ENCODE measurements around the gene PLEKHG2.

DNA sequence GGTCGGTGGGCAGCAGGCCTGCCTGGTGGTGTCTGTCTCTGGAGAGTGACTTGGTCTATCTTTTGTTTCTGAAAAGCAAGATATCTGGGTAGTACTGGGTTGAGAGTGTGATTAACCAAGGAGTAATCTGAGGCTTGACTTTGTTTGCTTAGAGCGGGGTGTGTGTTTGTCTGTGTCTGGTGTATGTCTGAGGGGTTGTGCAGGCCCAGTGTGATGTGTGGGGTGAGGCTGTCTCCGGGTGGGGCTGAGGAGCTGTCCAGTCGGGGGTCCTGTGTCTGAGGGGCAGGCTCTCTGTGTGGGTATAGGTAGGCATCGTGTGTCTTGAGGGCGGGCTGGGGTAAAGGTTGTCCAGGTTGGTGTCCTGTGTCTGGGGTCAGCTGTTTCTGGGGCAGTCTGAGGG lies 57.1 kb downstream of the PLEKHG2 start:
- no peak for TF ChIP-seq CTCF (IDR thresholded peaks at IDR 0.05 in 2 of 3, conservative IDR thresholded peaks at IDR 0.05 in 1 of 3; ENCODE audit: borderline replicate concordance in 1 of 3, insufficient read depth in 1 of 3, low read depth in 2 of 3, low read length in 2 of 3)
- TF ChIP-seq POLR2A (IDR thresholded peaks at IDR 0.05; ENCODE audit: borderline replicate concordance, extremely low read depth, insufficient read depth, insufficient read length) = no peak
- TF ChIP-seq, protein P1, sequence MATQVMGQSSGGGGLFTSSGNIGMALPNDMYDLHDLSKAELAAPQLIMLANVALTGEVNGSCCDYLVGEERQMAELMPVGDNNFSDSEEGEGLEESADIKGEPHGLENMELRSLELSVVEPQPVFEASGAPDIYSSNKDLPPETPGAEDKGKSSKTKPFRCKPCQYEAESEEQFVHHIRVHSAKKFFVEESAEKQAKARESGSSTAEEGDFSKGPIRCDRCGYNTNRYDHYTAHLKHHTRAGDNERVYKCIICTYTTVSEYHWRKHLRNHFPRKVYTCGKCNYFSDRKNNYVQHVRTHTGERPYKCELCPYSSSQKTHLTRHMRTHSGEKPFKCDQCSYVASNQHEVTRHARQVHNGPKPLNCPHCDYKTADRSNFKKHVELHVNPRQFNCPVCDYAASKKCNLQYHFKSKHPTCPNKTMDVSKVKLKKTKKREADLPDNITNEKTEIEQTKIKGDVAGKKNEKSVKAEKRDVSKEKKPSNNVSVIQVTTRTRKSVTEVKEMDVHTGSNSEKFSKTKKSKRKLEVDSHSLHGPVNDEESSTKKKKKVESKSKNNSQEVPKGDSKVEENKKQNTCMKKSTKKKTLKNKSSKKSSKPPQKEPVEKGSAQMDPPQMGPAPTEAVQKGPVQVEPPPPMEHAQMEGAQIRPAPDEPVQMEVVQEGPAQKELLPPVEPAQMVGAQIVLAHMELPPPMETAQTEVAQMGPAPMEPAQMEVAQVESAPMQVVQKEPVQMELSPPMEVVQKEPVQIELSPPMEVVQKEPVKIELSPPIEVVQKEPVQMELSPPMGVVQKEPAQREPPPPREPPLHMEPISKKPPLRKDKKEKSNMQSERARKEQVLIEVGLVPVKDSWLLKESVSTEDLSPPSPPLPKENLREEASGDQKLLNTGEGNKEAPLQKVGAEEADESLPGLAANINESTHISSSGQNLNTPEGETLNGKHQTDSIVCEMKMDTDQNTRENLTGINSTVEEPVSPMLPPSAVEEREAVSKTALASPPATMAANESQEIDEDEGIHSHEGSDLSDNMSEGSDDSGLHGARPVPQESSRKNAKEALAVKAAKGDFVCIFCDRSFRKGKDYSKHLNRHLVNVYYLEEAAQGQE (IDR thresholded peaks at IDR 0.05; ENCODE audit: low read depth) = no peak
- no peak for TF ChIP-seq TCF7L2 (IDR thresholded peaks at IDR 0.05; ENCODE audit: borderline replicate concordance, extremely low read depth, insufficient read depth, insufficient read length)
- no peak for TF ChIP-seq POLR2AphosphoS5 (IDR thresholded peaks at IDR 0.05; ENCODE audit: low read depth, low read length)
- TF ChIP-seq YY1 (IDR thresholded peaks at IDR 0.05; ENCODE audit: extremely low read depth, insufficient replicate concordance, low read depth, low read length) = no peak
- TF ChIP-seq EZH2 (IDR thresholded peaks at IDR 0.05) = no peak
- no peak for TF ChIP-seq RAD21 (IDR thresholded peaks at IDR 0.05; ENCODE audit: low read depth)
- no peak for TF ChIP-seq ZNF274 (IDR thresholded peaks at IDR 0.05; ENCODE audit: low read depth, low read length)
- TF ChIP-seq EZH2phosphoT487 (IDR thresholded peaks at IDR 0.05; ENCODE audit: borderline replicate concordance) = no peak
- TF ChIP-seq, protein P2, sequence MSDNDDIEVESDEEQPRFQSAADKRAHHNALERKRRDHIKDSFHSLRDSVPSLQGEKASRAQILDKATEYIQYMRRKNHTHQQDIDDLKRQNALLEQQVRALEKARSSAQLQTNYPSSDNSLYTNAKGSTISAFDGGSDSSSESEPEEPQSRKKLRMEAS (IDR thresholded peaks at IDR 0.05) = no peak
- no peak for TF ChIP-seq EGR1 (IDR thresholded peaks at IDR 0.05; ENCODE audit: low read depth)
